Pancreas (tissue), 10 donors: Measurements from ENCODE around the gene CCDC188. TPM values are rescaled to one million over a fixed set of nuclear protein-coding genes. Genes with fewer than 3 reads are reported as not detected.

Source experiments
- ATAC-seq, 4 donors: fragments of 200-7000 bp; cut with Tn5 transposase; one replicate each; pipeline versions ENCODE4 v1.8.0 to v1.9.1; 2020; ENCODE audit warnings: mild to moderate bottlenecking in 4 of 4, moderate library complexity in 4 of 4
- DNase-seq, 6 donors: peaks; one replicate each; pipeline ENCODE4 v3.0.0-alpha.2; 2020
- FAIRE-seq: peaks from 2 replicates; lab custom pipeline; 2012; peaks lifted over from hg19 to GRCh38; lab: Jason Lieb, UNC
- H3K27ac ChIP-seq, 4 donors: fragments of 200-600 bp; sonication (generic); 1 replicate in 3 of 4; 2 replicates in 1 of 4; pipeline versions ENCODE4 v1.5.0 to v1.8.0; 2020
- H3K27me3 ChIP-seq, 4 donors: fragments of 200-600 bp; one replicate each; pipeline ENCODE4 v1.8.0; 2021
- H3K36me3 ChIP-seq, 3 donors: fragments of 200-600 bp; sonication (generic) in 1 of 3; one replicate each; pipeline versions ENCODE4 v1.5.0 to v1.8.0; 2020 to 2021
- H3K4me1 ChIP-seq, 3 donors: fragments of 200-600 bp; one replicate each; pipeline ENCODE4 v1.8.0; 2021
- H3K4me3 ChIP-seq, 4 donors: fragments of 200-600 bp; sonication (generic) in 2 of 4; one replicate each; pipeline versions ENCODE4 v1.5.0 to v1.8.0; 2020 to 2021
- H3K9me3 ChIP-seq, 4 donors: fragments of 200-600 bp; one replicate each; pipeline ENCODE4 v1.8.0; 2021
- CTCF ChIP-seq, 4 donors: fragments of 200-600 bp; sonication (generic) in 3 of 4; IDR thresholded peaks; one replicate each; pipeline versions ENCODE4 v1.5.0 to v1.8.0; 2021; ENCODE audit warnings: antibody characterized with exemption in 4 of 4
- WGBS, 2 donors: extraction: QIAGEN DNeasy Blood & Tissue Kit; methylation state at CpG; one replicate each; pipeline ENCODE4 v1.1.7; 2013; 5-methylcytosine and 5-hydroxymethylcytosine counted together
- intact Hi-C, 3 donors: fragments of 100-400 bp; cut with DNase I; formaldehyde crosslinking; loops; one replicate each; pipeline versions ENCODE4 v1.11.1 to v1.14.2; 2022
- polyA plus RNA-seq, 2 donors: library from polyadenylated mRNA; stranded (reverse); fragments of 200-250 nt; gene quantifications; one replicate each; pipeline ENCODE4 v1.2.3, GENCODE V29; 2013
- total RNA-seq, 6 donors: library from RNA; stranded (reverse); fragmentation: NEBNext Ultra II Directional in 4 of 6; extraction: Animal tissue kit (Norgen Biotek cat#: 25700) in 4 of 6; gene quantifications; one replicate each; pipeline versions ENCODE4 v1.2.1 to v1.2.4, GENCODE V29; 2021 to 2023
- donor health status: healthy with polysubstance abuse.
- donor health status: DM: no; HTN: no; CAD: no; lungs with moderate emphysema.
- donor health status: DM: no; HTN: no; CAD: no.
- donor health status: control.
- donor health status: control.
- donor health status: Bipolar disorder and iron deficiency.
- donor health status: DM: yes; HTN: yes; CAD: no.
- donor health status: DM: no; HTN: no; CAD: no.
- donor health status: DM: no; HTN: no; CAD: no.
- donor health status: DM: yes; HTN: yes; CAD: no.

The CCDC188 gene
- total and polyA plus RNA-seq, 8 donors, result 0.31 to 7.1 (median 0.44) TPM; not detected in 1

- WGBS, 2 donors, result 84 to 90% methylated on average over 12 of the region's 12 CpGs
- Histone ChIP-seq H3K27me3 (no peaks in the 10 kb centered on the region), H3K36me3 (no peaks in the 10 kb centered on the region), H3K9me3 (no peaks in the 10 kb centered on the region), H3K27ac (no peak overlapping the region), H3K4me3 (no peak overlapping the region), H3K4me1 (no peaks in the 10 kb centered on the region)
- TF ChIP-seq CTCF (IDR thresholded peaks at IDR 0.05), result no peak
- DNase-seq, result no peak
- no peak for ATAC-seq
- intact Hi-C loops, result no loop called here
- FAIRE-seq, result no peak
Measured at GRCh38 chr22:20171288-20172140, 20.7 kb upstream of the CCDC188 start.

GRCh38 chr22:20170170-20170569 is 19.3 kb upstream of the CCDC188 start:
- FAIRE-seq (no peak), ATAC-seq (no peak), DNase-seq (no peak)
- Histone ChIP-seq H3K9me3 (no peaks in the 10 kb centered on the region), H3K27ac (no peak overlapping the region), H3K4me1 (no peaks in the 10 kb centered on the region), H3K27me3 (no peaks in the 10 kb centered on the region), H3K4me3 (no peak overlapping the region), H3K36me3 (no peaks in the 10 kb centered on the region)
- TF ChIP-seq CTCF (IDR thresholded peaks at IDR 0.05), result no peak
- intact Hi-C loops, result no loop called here
- 82 to 91% methylated on average over 13 of the region's 13 CpGs for WGBS, 2 donors

GRCh38 chr22:20169253-20169822 is 18.5 kb upstream of the CCDC188 start:
- no peaks in the 10 kb centered on the region for H3K9me3 ChIP-seq
- H3K4me3 ChIP-seq, result no peak overlapping the region
- FAIRE-seq, result no peak
- no peaks in the 10 kb centered on the region for H3K27me3 ChIP-seq
- TF ChIP-seq CTCF (IDR thresholded peaks at IDR 0.05), result no peak
- intact Hi-C loops, result no loop called here
- no peak for ATAC-seq
- no peaks in the 10 kb centered on the region for H3K36me3 ChIP-seq
- no peaks in the 10 kb centered on the region for H3K4me1 ChIP-seq
- DNase-seq, result no peak
- 73 to 78% methylated on average over 10 of the region's 10 CpGs for WGBS, 2 donors
- no peak overlapping the region for H3K27ac ChIP-seq

- TF ChIP-seq CTCF (IDR thresholded peaks at IDR 0.05), result no peak
- no peaks in the 10 kb centered on the region for H3K9me3 ChIP-seq
- 79 to 88% methylated on average over 18 to 19 of the region's 19 CpGs for WGBS, 2 donors
- DNase-seq (no peak), FAIRE-seq (no peak), ATAC-seq (no peak)
- H3K27ac ChIP-seq, result no peak overlapping the region
- H3K36me3 ChIP-seq, result no peaks in the 10 kb centered on the region
- no peaks in the 10 kb centered on the region for H3K4me1 ChIP-seq
- intact Hi-C loops, result no loop called here
- H3K27me3 ChIP-seq, result no peaks in the 10 kb centered on the region
- H3K4me3 ChIP-seq, result no peak overlapping the region
Measured at GRCh38 chr22:20167643-20168322, 16.9 kb upstream of the CCDC188 start.
